Brain microvascular endothelial cell (primary cell): ENCODE data around the gene STEAP1B.

Experiments used
- DNase-seq: peaks from one replicate; pipeline ENCODE4 v3.0.0-alpha.2; 2020
- H3K27ac ChIP-seq: fragments of 250-450 bp; sonication (Bioruptor Pico); 2 replicates; pipeline ENCODE4 v1.5.1; 2020; ENCODE audit warnings: mild to moderate bottlenecking, moderate library complexity
- H3K27me3 ChIP-seq: fragments of 250-450 bp; sonication (Bioruptor Pico); replicated peaks from 2 replicates; pipeline ENCODE4 v1.5.1; 2020; ENCODE audit warnings: mild to moderate bottlenecking
- H3K36me3 ChIP-seq: fragments of 250-450 bp; sonication (Bioruptor Pico); replicated peaks from 2 replicates; pipeline ENCODE4 v1.5.1; 2020; ENCODE audit warnings: mild to moderate bottlenecking
- H3K4me3 ChIP-seq: 2 replicates; pipeline ENCODE4 v1.5.1; 2011; ENCODE audit warnings: low read depth, mild to moderate bottlenecking, control low read depth, low read length, moderate library complexity
- CTCF ChIP-seq: IDR thresholded peaks from 2 replicates; pipeline ENCODE4 v1.5.1; 2011; ENCODE audit warnings: low read depth, mild to moderate bottlenecking, moderate library complexity, low read length, control low read depth, inconsistent platforms; ENCODE audit errors: missing control alignments
- in situ Hi-C: cut with HindIII; loops from 2 replicates; pipeline ENCODE4 v1.10.0; 2017; ENCODE audit warnings: low sequenced_read_pairs, low pct_ligation_motif_present

Gene STEAP1B

GRCh38 chr7:22485189-22485588 is 14.8 kb downstream of the STEAP1B start:
- TF ChIP-seq CTCF = no peak
- DNase-seq = peak; percentile 37
- Histone ChIP-seq H3K27ac (no peak overlapping the region), H3K4me3 (no peak overlapping the region), H3K36me3 (no peaks in the 10 kb centered on the region), H3K27me3 (no peaks in the 10 kb centered on the region)
- in situ Hi-C loops = no loop called here

GRCh38 chr7:22482503-22482902 is 17.5 kb downstream of the STEAP1B start:
- Histone ChIP-seq H3K36me3 (no peaks in the 10 kb centered on the region), H3K4me3 (no peak overlapping the region), H3K27me3 (no peaks in the 10 kb centered on the region), H3K27ac (no peak overlapping the region)
- no peak for TF ChIP-seq CTCF
- no peak for DNase-seq
- in situ Hi-C loops = no loop called here

- Histone ChIP-seq H3K4me3 (no peak overlapping the region), H3K27me3 (no peaks in the 10 kb centered on the region), H3K27ac (no peak overlapping the region), H3K36me3 (no peaks in the 10 kb centered on the region)
- no peak for DNase-seq
- in situ Hi-C loops = no loop called here
- no peak for TF ChIP-seq CTCF
These were observed 18.3 kb downstream of the STEAP1B start for GRCh38 chr7:22481726-22482125.

GRCh38 chr7:22480523-22481075 is 19.4 kb downstream of the STEAP1B start:
- in situ Hi-C loops = no loop called here
- no peak for TF ChIP-seq CTCF
- no peak overlapping the region for H3K27ac ChIP-seq
- no peak overlapping the region for H3K4me3 ChIP-seq
- DNase-seq = no peak
- H3K27me3 ChIP-seq = no peaks in the 10 kb centered on the region
- H3K36me3 ChIP-seq = no peaks in the 10 kb centered on the region

GRCh38 chr7:22477876-22478450 is 22.0 kb downstream of the STEAP1B start:
- Histone ChIP-seq H3K4me3 (no peak overlapping the region), H3K36me3 (no peaks in the 10 kb centered on the region), H3K27ac (no peak overlapping the region), H3K27me3 (no peaks in the 10 kb centered on the region)
- TF ChIP-seq CTCF = no peak
- in situ Hi-C loops = no loop called here
- no peak for DNase-seq

- H3K27me3 ChIP-seq = no peaks in the 10 kb centered on the region
- no peak overlapping the region for H3K27ac ChIP-seq
- H3K36me3 ChIP-seq = no peaks in the 10 kb centered on the region
- in situ Hi-C loops = no loop called here
- DNase-seq = no peak
- H3K4me3 ChIP-seq = no peak overlapping the region
- TF ChIP-seq CTCF = no peak
These were observed 22.7 kb downstream of the STEAP1B start for GRCh38 chr7:22477262-22477661.
